ENCODE data around the gene GTF3C5. TPM values are rescaled to one million over a fixed set of nuclear protein-coding genes. Genes with fewer than 3 reads are reported as not detected.

Gene GTF3C5
- total RNA-seq, 1 donor from 2014 or later = 46.4 TPM

- H3K4me1 Mint-ChIP-seq (ENCODE audit: low read depth, unreplicated experiment) = no peaks in the 10 kb centered on the region
- H3K36me3 ChIP-seq (ENCODE audit: insufficient read depth, low read length) = peaks cover 14% of the 10 kb centered on the region
- H3K4me2 ChIP-seq (ENCODE audit: low read length) = no peak overlapping the region
- H3K4me1 ChIP-seq (ENCODE audit: insufficient read depth, low read length) = no peaks in the 10 kb centered on the region
- TF ChIP-seq, protein P1, sequence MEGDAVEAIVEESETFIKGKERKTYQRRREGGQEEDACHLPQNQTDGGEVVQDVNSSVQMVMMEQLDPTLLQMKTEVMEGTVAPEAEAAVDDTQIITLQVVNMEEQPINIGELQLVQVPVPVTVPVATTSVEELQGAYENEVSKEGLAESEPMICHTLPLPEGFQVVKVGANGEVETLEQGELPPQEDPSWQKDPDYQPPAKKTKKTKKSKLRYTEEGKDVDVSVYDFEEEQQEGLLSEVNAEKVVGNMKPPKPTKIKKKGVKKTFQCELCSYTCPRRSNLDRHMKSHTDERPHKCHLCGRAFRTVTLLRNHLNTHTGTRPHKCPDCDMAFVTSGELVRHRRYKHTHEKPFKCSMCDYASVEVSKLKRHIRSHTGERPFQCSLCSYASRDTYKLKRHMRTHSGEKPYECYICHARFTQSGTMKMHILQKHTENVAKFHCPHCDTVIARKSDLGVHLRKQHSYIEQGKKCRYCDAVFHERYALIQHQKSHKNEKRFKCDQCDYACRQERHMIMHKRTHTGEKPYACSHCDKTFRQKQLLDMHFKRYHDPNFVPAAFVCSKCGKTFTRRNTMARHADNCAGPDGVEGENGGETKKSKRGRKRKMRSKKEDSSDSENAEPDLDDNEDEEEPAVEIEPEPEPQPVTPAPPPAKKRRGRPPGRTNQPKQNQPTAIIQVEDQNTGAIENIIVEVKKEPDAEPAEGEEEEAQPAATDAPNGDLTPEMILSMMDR (IDR thresholded peaks at IDR 0.05; ENCODE audit: insufficient read depth, low read depth, low read length) = no peak
- no peak for TF ChIP-seq EZH2 (IDR thresholded peaks at IDR 0.05; ENCODE audit: insufficient read depth, low read length)
- no peak for DNase-seq (ENCODE audit: low read depth)
- H3K9me3 ChIP-seq (ENCODE audit: insufficient read depth, low read depth, low read length) = peaks cover 2% of the 10 kb centered on the region
- no peak for FAIRE-seq
- H3K79me2 ChIP-seq (ENCODE audit: insufficient read depth, low read length) = no peaks in the 10 kb centered on the region
- H3K27me3 ChIP-seq (ENCODE audit: insufficient read depth, low read length) = no peaks in the 10 kb centered on the region
- H2AFZ ChIP-seq (ENCODE audit: low read depth, low read length) = no peak overlapping the region
- no peaks in the 10 kb centered on the region for H3K27me3 Mint-ChIP-seq (ENCODE audit: low read depth, unreplicated experiment)
- peaks cover 7% of the 10 kb centered on the region for H3K9me3 Mint-ChIP-seq (ENCODE audit: unreplicated experiment)
- no peak overlapping the region for H3K4me3 ChIP-seq (ENCODE audit: insufficient read depth, low read depth, low read length)
- H4K20me1 ChIP-seq (ENCODE audit: insufficient read depth, low read length) = peaks cover 11% of the 10 kb centered on the region
- H3K27ac ChIP-seq (ENCODE audit: low read depth, low read length) = no peak overlapping the region
- H3K4me3 Mint-ChIP-seq (ENCODE audit: unreplicated experiment) = no peak overlapping the region
- H3K9ac ChIP-seq (ENCODE audit: low read length) = no peak overlapping the region
- peaks cover 39% of the 10 kb centered on the region for H3K36me3 Mint-ChIP-seq (ENCODE audit: low read depth, unreplicated experiment)
- H3K27ac Mint-ChIP-seq (ENCODE audit: unreplicated experiment) = no peak overlapping the region
Observed at GRCh38 chr9:133099726-133100505, 69.1 kb downstream of the GTF3C5 start.

GRCh38 chr9:133100506-133101355, 69.9 kb downstream of the GTF3C5 start:
- H3K27ac ChIP-seq (ENCODE audit: low read depth, low read length) = no peak overlapping the region
- H3K4me3 Mint-ChIP-seq (ENCODE audit: unreplicated experiment) = no peak overlapping the region
- FAIRE-seq = no peak
- H3K4me1 ChIP-seq (ENCODE audit: insufficient read depth, low read length) = no peaks in the 10 kb centered on the region
- H3K79me2 ChIP-seq (ENCODE audit: insufficient read depth, low read length) = no peaks in the 10 kb centered on the region
- no peak overlapping the region for H3K9ac ChIP-seq (ENCODE audit: low read length)
- peaks cover 11% of the 10 kb centered on the region for H4K20me1 ChIP-seq (ENCODE audit: insufficient read depth, low read length)
- no peak overlapping the region for H2AFZ ChIP-seq (ENCODE audit: low read depth, low read length)
- H3K4me1 Mint-ChIP-seq (ENCODE audit: low read depth, unreplicated experiment) = no peaks in the 10 kb centered on the region
- H3K27me3 ChIP-seq (ENCODE audit: insufficient read depth, low read length) = no peaks in the 10 kb centered on the region
- peaks cover 7% of the 10 kb centered on the region for H3K9me3 Mint-ChIP-seq (ENCODE audit: unreplicated experiment)
- no peak overlapping the region for H3K4me2 ChIP-seq (ENCODE audit: low read length)
- no peak overlapping the region for H3K4me3 ChIP-seq (ENCODE audit: insufficient read depth, low read depth, low read length)
- peaks cover 14% of the 10 kb centered on the region for H3K36me3 ChIP-seq (ENCODE audit: insufficient read depth, low read length)
- no peaks in the 10 kb centered on the region for H3K27me3 Mint-ChIP-seq (ENCODE audit: low read depth, unreplicated experiment)
- no peak overlapping the region for H3K27ac Mint-ChIP-seq (ENCODE audit: unreplicated experiment)
- peaks cover 2% of the 10 kb centered on the region for H3K9me3 ChIP-seq (ENCODE audit: insufficient read depth, low read depth, low read length)
- TF ChIP-seq, protein P1 (IDR thresholded peaks at IDR 0.05; ENCODE audit: insufficient read depth, low read depth, low read length) = no peak
- no peak for TF ChIP-seq EZH2 (IDR thresholded peaks at IDR 0.05; ENCODE audit: insufficient read depth, low read length)
- H3K36me3 Mint-ChIP-seq (ENCODE audit: low read depth, unreplicated experiment) = peaks cover 39% of the 10 kb centered on the region
- no peak for DNase-seq (ENCODE audit: low read depth)
